GM18861 (cell line): ENCODE data around the gene ZC3H13.

Source experiments
- ATAC-seq: cut with Tn5 transposase; IDR thresholded peaks from one replicate; pipeline ENCODE4 v1.9.1; 2021; ENCODE audit not compliant: unreplicated experiment

Gene ZC3H13

GRCh38 chr13:46052319-46053161 lies at the start of gene ZC3H13:
Gene ZC3H13 (minus strand): TSS chr13:46052746. CDS start chr13:46045507, 7,239 bp downstream.
- ATAC-seq: peak; percentile 97

- ATAC-seq: no peak
Measured at GRCh38 chr13:46102255-46102605, 49.7 kb upstream of the ZC3H13 start.

GRCh38 chr13:46101484-46102254 lies 49.1 kb upstream of the ZC3H13 start:
- no peak for ATAC-seq

GRCh38 chr13:46101002-46101401 lies 48.5 kb upstream of the ZC3H13 start:
- no peak for ATAC-seq

- ATAC-seq: no peak
Measured at GRCh38 chr13:46100191-46100815, 47.8 kb upstream of the ZC3H13 start.

GRCh38 chr13:46097663-46098062 lies 45.1 kb upstream of the ZC3H13 start:
- no peak for ATAC-seq

GRCh38 chr13:46097015-46097414 lies 44.5 kb upstream of the ZC3H13 start:
- ATAC-seq: no peak

- ATAC-seq: no peak
Measured at GRCh38 chr13:46094478-46094877, 41.9 kb upstream of the ZC3H13 start.

- ATAC-seq: no peak
Measured at GRCh38 chr13:46088821-46089562, 36.4 kb upstream of the ZC3H13 start.

GRCh38 chr13:46087481-46087880 lies 34.9 kb upstream of the ZC3H13 start:
- no peak for ATAC-seq

GRCh38 chr13:46086985-46087384 lies 34.4 kb upstream of the ZC3H13 start:
- no peak for ATAC-seq

GRCh38 chr13:46086421-46086922 lies 33.9 kb upstream of the ZC3H13 start:
- ATAC-seq: no peak

GRCh38 chr13:46085737-46086136 lies 33.2 kb upstream of the ZC3H13 start:
- no peak for ATAC-seq

GRCh38 chr13:46082324-46082723 lies 29.8 kb upstream of the ZC3H13 start:
- no peak for ATAC-seq

GRCh38 chr13:46079770-46080169 lies 27.2 kb upstream of the ZC3H13 start:
- ATAC-seq: no peak

GRCh38 chr13:46077265-46077664 lies 24.7 kb upstream of the ZC3H13 start:
- no peak for ATAC-seq

GRCh38 chr13:46076827-46077226 lies 24.3 kb upstream of the ZC3H13 start:
- ATAC-seq: no peak

- no peak for ATAC-seq
Measured at GRCh38 chr13:46075811-46076210, 23.3 kb upstream of the ZC3H13 start.

GRCh38 chr13:46071590-46072249 lies 19.2 kb upstream of the ZC3H13 start:
- ATAC-seq: peak; percentile 86

- no peak for ATAC-seq
Measured at GRCh38 chr13:46063292-46063691, 10.7 kb upstream of the ZC3H13 start.
